HuH-7 (cell line): ENCODE data around the gene POLE4.

Experiments
- DNase-seq: peaks from one replicate; pipeline ENCODE4 v3.0.0; 2011; ENCODE audit warnings: low spot score

The POLE4 gene

GRCh38 chr2:74941284-74941683 lies 17.2 kb upstream of the POLE4 start:
- DNase-seq: no peak

GRCh38 chr2:74942263-74942662 lies 16.2 kb upstream of the POLE4 start:
- no peak for DNase-seq

- DNase-seq: no peak
Observed at GRCh38 chr2:74944987-74945787, 13.3 kb upstream of the POLE4 start.

- DNase-seq: no peak
Observed at GRCh38 chr2:74945788-74946331, 12.6 kb upstream of the POLE4 start.

- no peak for DNase-seq
Observed at GRCh38 chr2:74947703-74948102, 10.7 kb upstream of the POLE4 start.

GRCh38 chr2:74948779-74949178 lies 9.7 kb upstream of the POLE4 start:
- DNase-seq: no peak

GRCh38 chr2:74951211-74951754 lies 7.2 kb upstream of the POLE4 start:
- DNase-seq: no peak

- DNase-seq: no peak
Observed at GRCh38 chr2:74952575-74952974, 5.9 kb upstream of the POLE4 start.

- no peak for DNase-seq
Observed at GRCh38 chr2:74953796-74954499, 4.5 kb upstream of the POLE4 start.

- DNase-seq: no peak
Observed at GRCh38 chr2:74954500-74954874, 4.0 kb upstream of the POLE4 start.

- no peak for DNase-seq
Observed at GRCh38 chr2:74957886-74958273, 563 bp upstream of the POLE4 start.

GRCh38 chr2:74959106-74959751 lies 786 bp downstream of the POLE4 start:
- DNase-seq: no peak

- no peak for DNase-seq
Observed at GRCh38 chr2:74966887-74967286, 8.4 kb downstream of the POLE4 start.

- DNase-seq: no peak
Observed at GRCh38 chr2:74975016-74975415, 16.6 kb downstream of the POLE4 start.

- DNase-seq: no peak
Observed at GRCh38 chr2:74979844-74980243, 21.4 kb downstream of the POLE4 start.

- DNase-seq: no peak
Observed at GRCh38 chr2:74982577-74982976, 24.1 kb downstream of the POLE4 start.

GRCh38 chr2:74983631-74984392 lies 25.4 kb downstream of the POLE4 start:
- no peak for DNase-seq

- DNase-seq: no peak
Observed at GRCh38 chr2:74984947-74985637, 26.6 kb downstream of the POLE4 start.

GRCh38 chr2:74985978-74986609 lies 27.7 kb downstream of the POLE4 start:
- DNase-seq: no peak

GRCh38 chr2:74991977-74992376 lies 33.5 kb downstream of the POLE4 start:
- DNase-seq: no peak

- DNase-seq: no peak
Observed at GRCh38 chr2:74999468-74999867, 41.0 kb downstream of the POLE4 start.
